Measurements from ENCODE around the gene BLTP1.

DNA sequence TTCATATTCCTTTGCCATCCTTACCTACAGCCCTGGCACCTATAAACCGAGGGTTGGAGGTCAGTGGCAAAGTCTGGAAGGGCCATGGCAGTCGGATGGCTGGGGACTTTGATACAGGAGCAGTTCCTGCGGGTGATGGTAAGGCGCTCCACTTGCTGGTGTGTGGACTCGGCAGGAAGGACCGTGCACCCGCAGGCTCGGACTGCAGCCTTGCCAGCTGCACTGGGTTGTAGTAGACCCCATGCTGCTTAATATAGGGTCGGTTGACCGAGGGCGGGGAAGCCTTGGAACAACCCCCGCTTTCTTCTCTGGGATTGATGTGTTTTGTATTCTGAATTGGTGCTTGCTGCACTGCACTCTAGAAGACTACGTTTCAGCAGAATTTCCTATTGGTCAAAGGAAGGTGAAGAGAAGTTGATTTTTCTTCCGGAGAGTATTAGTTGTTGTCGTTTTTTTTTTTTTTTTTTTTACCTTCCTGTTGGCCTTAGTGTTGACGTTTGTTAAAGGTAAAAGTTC lies 638 bp downstream of the BLTP1 start:
- TF ChIP-seq CTCF (IDR thresholded peaks at IDR 0.05 in 2 of 3, conservative IDR thresholded peaks at IDR 0.05 in 1 of 3; ENCODE audit: borderline replicate concordance in 1 of 3, insufficient read depth in 1 of 3, low read depth in 2 of 3, low read length in 2 of 3) (no peak), CEBPB (IDR thresholded peaks at IDR 0.05; ENCODE audit: low read depth) (no peak), SP1 (IDR thresholded peaks at IDR 0.05; ENCODE audit: low read depth) (no peak), POLR2AphosphoS5 (IDR thresholded peaks at IDR 0.05; ENCODE audit: low read depth, low read length) (no peak), YY1 (IDR thresholded peaks at IDR 0.05; ENCODE audit: extremely low read depth, insufficient replicate concordance, low read depth, low read length) (no peak), POLR2A (IDR thresholded peaks at IDR 0.05; ENCODE audit: borderline replicate concordance, extremely low read depth, insufficient read depth, insufficient read length) (no peak), JUND (IDR thresholded peaks at IDR 0.05) (no peak), FOSL1 (IDR thresholded peaks at IDR 0.05; ENCODE audit: low read depth) (no peak), ZNF274 (IDR thresholded peaks at IDR 0.05; ENCODE audit: low read depth, low read length) (no peak)

All from HCT116 (cell line).